Neutrophil (primary cell): Measurements from ENCODE around the gene ZNF384.
A peak's percentile ranks its signal among the peaks of the same experiment; 100 is the strongest.

Source experiments
- H3K27ac ChIP-seq: fragments of 200-600 bp; sonication (generic); 2 replicates; pipeline ENCODE4 v1.5.1; 2016; ENCODE audit warnings: mild to moderate bottlenecking, moderate library complexity
- H3K27me3 ChIP-seq: fragments of 200-600 bp; sonication (generic); 2 replicates; pipeline ENCODE4 v1.6.0; 2016; ENCODE audit warnings: mild to moderate bottlenecking
- H3K36me3 ChIP-seq: fragments of 200-600 bp; sonication (generic); 2 replicates; pipeline ENCODE4 v1.5.1; 2017
- H3K4me1 ChIP-seq, 2 experiments: fragments of 200-600 bp in 1 of 2; sonication (generic) in 1 of 2; 1 replicate in 1 of 2; 2 replicates in 1 of 2; pipeline versions ENCODE4 v1.5.1 to v1.6.1; 2013 to 2016; ENCODE audit warnings: low read depth in 1 of 2, low read length in 1 of 2, mild to moderate bottlenecking in 1 of 2, moderate library complexity in 1 of 2; ENCODE audit not compliant: control insufficient read depth in 1 of 2, insufficient read depth in 1 of 2
- H3K4me3 ChIP-seq, 2 experiments: fragments of 200-600 bp in 1 of 2; sonication (generic) in 1 of 2; 1 replicate in 1 of 2; 2 replicates in 1 of 2; pipeline ENCODE4 v1.5.1; 2013 to 2016; ENCODE audit warnings: low read depth in 1 of 2, low read length in 1 of 2, mild to moderate bottlenecking in 1 of 2, moderate library complexity in 1 of 2
- H3K9me3 ChIP-seq: fragments of 200-600 bp; sonication (generic); 2 replicates; pipeline ENCODE4 v1.5.1; 2016
- TF ChIP-seq, protein P1 (sequence below): fragments of 200-600 bp; sonication (generic); IDR thresholded peaks from 2 replicates; pipeline ENCODE4 v1.5.1; 2016; ENCODE audit warnings: antibody characterized with exemption

The ZNF384 gene

DNA sequence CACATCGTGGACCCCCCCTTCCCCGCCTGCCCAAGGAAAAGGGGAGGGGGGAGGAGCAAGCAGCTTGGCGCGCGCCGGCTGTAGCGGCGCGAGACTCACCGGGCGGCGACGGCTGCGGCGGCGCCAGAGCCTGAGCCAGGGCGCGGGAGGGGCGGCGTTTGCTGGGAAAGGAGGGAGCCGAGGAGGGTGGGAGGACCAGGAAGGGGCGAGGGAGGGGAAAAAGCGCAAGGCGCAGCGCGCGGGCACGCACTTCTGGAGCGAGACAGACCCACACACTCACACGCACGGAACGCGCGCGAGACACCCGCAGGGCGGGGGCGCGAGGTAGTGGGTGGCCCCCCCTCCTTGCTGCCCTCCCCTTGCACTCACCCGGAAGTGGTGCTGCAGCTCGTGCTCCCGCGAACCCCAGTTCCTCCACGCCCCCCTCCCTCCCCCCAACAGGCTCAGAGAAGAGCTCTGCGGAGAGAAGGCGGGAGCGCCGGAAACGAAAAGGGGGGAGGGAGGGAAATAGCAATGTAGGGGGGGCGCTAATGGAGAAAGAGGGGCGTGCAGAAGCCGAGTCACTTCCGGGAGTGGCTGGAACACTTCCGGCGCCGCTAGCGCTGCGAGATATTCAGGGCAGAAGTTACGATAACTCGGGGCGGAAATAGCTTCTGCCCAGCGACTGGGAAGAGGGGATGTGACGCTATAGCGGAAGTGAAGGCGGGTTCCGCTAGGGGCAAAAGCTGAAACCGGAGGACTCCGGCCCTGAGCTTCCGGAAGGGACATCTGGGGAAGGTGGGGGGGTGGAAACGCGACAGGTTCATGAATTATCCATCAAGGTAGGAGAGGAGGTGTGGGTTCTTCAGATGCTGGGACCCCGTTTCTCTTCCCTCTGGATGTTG lies at the start of gene ZNF384:
ZNF384 (minus strand) TSS at position 377 of the 884 bp plus-strand sequence. CDS start 9,855 bp downstream, outside the sequence.
- H3K27me3 ChIP-seq: no peaks in the 10 kb centered on the region
- peak within 1 kb of the TSS; percentile 71 to 81 for H3K4me3 ChIP-seq
- H3K36me3 ChIP-seq: no peaks in the 10 kb centered on the region
- peaks cover 33 to 37% of the 10 kb centered on the region in 2 experiments for H3K4me1 ChIP-seq
- H3K27ac ChIP-seq: peak within 1 kb of the TSS; percentile 96
- H3K9me3 ChIP-seq: no peaks in the 10 kb centered on the region
- TF ChIP-seq, protein P1, sequence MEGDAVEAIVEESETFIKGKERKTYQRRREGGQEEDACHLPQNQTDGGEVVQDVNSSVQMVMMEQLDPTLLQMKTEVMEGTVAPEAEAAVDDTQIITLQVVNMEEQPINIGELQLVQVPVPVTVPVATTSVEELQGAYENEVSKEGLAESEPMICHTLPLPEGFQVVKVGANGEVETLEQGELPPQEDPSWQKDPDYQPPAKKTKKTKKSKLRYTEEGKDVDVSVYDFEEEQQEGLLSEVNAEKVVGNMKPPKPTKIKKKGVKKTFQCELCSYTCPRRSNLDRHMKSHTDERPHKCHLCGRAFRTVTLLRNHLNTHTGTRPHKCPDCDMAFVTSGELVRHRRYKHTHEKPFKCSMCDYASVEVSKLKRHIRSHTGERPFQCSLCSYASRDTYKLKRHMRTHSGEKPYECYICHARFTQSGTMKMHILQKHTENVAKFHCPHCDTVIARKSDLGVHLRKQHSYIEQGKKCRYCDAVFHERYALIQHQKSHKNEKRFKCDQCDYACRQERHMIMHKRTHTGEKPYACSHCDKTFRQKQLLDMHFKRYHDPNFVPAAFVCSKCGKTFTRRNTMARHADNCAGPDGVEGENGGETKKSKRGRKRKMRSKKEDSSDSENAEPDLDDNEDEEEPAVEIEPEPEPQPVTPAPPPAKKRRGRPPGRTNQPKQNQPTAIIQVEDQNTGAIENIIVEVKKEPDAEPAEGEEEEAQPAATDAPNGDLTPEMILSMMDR: peak; percentile 74

DNA sequence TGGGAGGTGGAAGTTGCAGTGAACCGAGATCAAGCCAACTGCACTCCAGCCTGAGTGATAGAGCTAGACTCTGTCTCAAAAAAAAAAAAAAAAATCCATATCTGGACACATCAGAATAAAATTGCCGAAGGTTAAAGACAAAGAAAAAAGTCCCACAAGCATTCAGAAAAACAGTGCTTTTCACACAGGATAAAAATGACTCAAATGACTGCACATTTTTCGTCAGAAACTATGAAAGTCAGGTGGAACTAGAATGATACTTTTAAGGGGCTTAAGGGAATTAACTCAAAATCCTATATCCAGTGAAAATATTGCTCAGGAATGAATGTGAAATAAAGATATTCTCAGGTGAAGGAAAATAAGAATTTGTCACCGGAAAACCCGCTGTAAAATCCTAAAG lies 47.6 kb upstream of the ZNF384 start:
- TF ChIP-seq, protein P1: no peak
- Histone ChIP-seq H3K9me3 (no peaks in the 10 kb centered on the region), H3K27me3 (no peaks in the 10 kb centered on the region), H3K27ac (no peak overlapping the region), H3K4me1 (peaks cover 19 to 25% of the 10 kb centered on the region in 2 experiments), H3K4me3 (no peak overlapping the region), H3K36me3 (peaks cover 25% of the 10 kb centered on the region)

DNA sequence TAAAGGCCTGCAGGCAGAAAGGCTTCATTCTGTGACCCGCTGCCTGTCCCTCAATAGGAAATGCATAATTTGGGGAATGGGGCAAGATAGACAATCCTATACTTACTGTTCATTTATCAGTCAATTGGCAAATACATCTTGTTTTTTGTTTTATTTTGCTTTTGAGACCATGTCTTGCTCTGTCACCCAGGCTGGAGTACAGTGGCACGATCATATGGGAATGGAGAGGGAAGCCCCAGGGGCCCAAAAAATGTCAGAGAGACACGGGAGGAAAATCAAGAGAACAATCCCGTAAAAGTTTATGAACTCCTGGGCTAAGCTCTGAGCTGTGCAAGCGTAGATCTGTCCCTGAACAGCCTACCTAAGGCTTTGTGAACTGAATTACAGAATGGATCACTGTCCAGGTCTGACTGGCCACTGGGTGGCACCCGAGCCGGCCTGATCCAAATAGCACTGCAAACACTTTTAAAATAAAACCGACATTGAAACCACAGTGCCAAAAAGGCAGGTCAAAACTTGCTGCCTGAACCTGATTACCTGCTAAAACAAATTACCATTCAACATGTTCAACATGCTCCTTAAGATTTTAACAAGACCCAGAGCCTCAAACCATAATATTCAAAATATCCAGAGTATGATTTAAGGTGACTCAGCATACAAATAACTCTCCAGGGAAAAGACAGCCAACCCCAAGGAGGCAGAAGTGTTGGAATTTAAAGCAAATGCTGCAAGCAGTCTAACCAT lies 46.4 kb upstream of the ZNF384 start:
- Histone ChIP-seq H3K4me1 (peaks cover 19 to 25% of the 10 kb centered on the region in 2 experiments), H3K27me3 (no peaks in the 10 kb centered on the region), H3K27ac (peak overlapping the region; percentile 25), H3K4me3 (no peak overlapping the region), H3K36me3 (peaks cover 36% of the 10 kb centered on the region), H3K9me3 (no peaks in the 10 kb centered on the region)
- TF ChIP-seq, protein P1: peak; percentile 63

DNA sequence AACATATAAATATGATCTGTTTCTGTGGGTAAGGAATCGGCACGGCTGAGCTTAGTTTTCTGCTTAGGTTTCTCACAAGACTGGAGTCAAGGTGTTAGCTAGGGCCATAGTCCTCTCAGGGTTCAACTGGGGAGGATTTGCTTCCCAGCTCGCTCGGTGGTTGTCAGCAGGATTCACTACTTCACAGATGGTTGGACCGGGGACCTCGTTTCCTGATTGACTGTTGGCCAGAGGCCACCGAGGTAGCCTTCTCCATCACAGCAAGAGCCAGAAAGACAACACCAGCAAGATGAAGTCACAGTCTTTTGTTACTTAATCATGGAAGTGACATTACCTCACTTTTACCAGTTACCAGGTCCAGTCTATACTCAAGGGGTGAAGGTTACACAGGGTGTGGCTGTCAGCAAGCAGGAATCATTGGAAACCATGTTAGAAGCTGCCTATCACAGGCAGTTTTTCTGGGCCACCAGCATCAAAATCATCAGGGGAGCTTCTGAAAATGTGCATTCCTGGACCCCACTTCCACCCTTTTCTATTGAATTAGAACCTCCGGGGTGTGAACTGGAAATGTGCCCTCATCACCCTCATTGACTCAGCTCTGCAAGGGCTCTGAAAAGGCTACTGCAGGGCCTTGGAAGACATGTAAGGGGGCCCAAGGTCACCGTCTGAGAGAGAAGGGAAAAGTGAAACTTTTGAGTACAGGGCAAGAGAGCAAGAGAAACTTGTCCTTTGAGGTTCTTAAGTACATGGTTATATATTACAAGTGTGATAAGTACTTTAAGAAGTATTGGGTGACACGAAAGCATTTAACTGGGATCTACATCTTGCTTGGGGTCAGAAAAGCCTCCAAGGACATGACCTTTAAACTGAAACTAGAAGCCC lies 45.6 kb upstream of the ZNF384 start:
- Histone ChIP-seq H3K9me3 (no peaks in the 10 kb centered on the region), H3K4me3 (no peak overlapping the region), H3K27ac (no peak overlapping the region), H3K4me1 (peaks cover 19 to 25% of the 10 kb centered on the region in 2 experiments), H3K36me3 (peaks cover 45% of the 10 kb centered on the region), H3K27me3 (no peaks in the 10 kb centered on the region)
- TF ChIP-seq, protein P1: no peak

DNA sequence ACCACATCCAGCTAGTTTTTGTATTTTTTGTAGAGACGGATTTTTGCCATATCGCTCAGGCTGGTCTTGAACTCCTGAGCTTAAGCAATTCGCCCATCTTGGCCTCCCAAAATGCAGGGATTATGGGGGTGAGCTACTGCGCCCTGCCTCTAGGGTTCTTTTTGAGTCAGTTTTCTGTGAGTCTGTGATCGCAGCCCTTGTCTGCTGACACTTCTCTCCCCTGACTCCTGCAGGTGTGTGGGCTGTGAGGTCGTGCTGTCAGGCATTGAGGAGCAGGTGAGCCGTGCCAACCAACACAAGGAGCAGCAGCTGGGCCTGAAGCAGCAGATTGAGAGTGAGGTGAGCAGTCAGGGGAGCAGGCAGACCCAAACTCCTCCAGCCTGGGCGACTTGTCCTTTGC lies 41.0 kb upstream of the ZNF384 start:
- H3K36me3 ChIP-seq: peaks cover 70% of the 10 kb centered on the region

More for the DNA sequence above, 41.0 kb upstream of the ZNF384 start:
- no peak overlapping the region for H3K27ac ChIP-seq
- H3K4me1 ChIP-seq: peaks cover 3 to 7% of the 10 kb centered on the region in 2 experiments
- H3K9me3 ChIP-seq: no peaks in the 10 kb centered on the region
- no peak overlapping the region for H3K4me3 ChIP-seq
- H3K27me3 ChIP-seq: no peaks in the 10 kb centered on the region
- TF ChIP-seq, protein P1: no peak
